ENCODE measurements around the gene INMT.

The INMT gene

GRCh38 chr7:30750010-30750409 lies 1.9 kb upstream of the INMT start:
- no peaks in the 10 kb centered on the region for H3K36me3 ChIP-seq
- no peak overlapping the region for H3K4me3 ChIP-seq (ENCODE audit: low read depth, low read length)
- H3K4me1 ChIP-seq, result no peaks in the 10 kb centered on the region; the same call in 1 of the 2 replicates
- TF ChIP-seq CTCF (IDR thresholded peaks at IDR 0.05; ENCODE audit: low read depth, low read length), result no peak
- DNase-seq, result no peak
- H3K27me3 ChIP-seq, result no peaks in the 10 kb centered on the region
- H3K9me3 ChIP-seq, result no peaks in the 10 kb centered on the region

GRCh38 chr7:30750683-30751650 lies 968 bp upstream of the INMT start:
- H3K4me3 ChIP-seq (ENCODE audit: low read depth, low read length), result no peak overlapping the region
- no peaks in the 10 kb centered on the region for H3K9me3 ChIP-seq
- no peaks in the 10 kb centered on the region for H3K36me3 ChIP-seq
- H3K27me3 ChIP-seq, result no peaks in the 10 kb centered on the region
- TF ChIP-seq CTCF (IDR thresholded peaks at IDR 0.05; ENCODE audit: low read depth, low read length), result no peak
- no peak for DNase-seq
- peaks cover 5% of the 10 kb centered on the region for H3K4me1 ChIP-seq

GRCh38 chr7:30752484-30752883 lies 549 bp downstream of the INMT start:
- peaks cover 10% of the 10 kb centered on the region for H3K4me1 ChIP-seq
- no peaks in the 10 kb centered on the region for H3K27me3 ChIP-seq
- DNase-seq, result no peak
- H3K4me3 ChIP-seq (ENCODE audit: low read depth, low read length), result no peak overlapping the region
- TF ChIP-seq CTCF (IDR thresholded peaks at IDR 0.05; ENCODE audit: low read depth, low read length), result no peak
- no peaks in the 10 kb centered on the region for H3K9me3 ChIP-seq
- H3K36me3 ChIP-seq, result no peaks in the 10 kb centered on the region

- no peak for TF ChIP-seq CTCF (IDR thresholded peaks at IDR 0.05; ENCODE audit: low read depth, low read length)
- H3K4me3 ChIP-seq (ENCODE audit: low read depth, low read length), result no peak overlapping the region
- no peaks in the 10 kb centered on the region for H3K27me3 ChIP-seq
- H3K4me1 ChIP-seq, result peaks cover 13% of the 10 kb centered on the region
- H3K36me3 ChIP-seq, result no peaks in the 10 kb centered on the region
- no peaks in the 10 kb centered on the region for H3K9me3 ChIP-seq
- DNase-seq, result no peak
These were observed 1.0 kb downstream of the INMT start for GRCh38 chr7:30752979-30753378.

GRCh38 chr7:30754315-30754877 lies 2.5 kb downstream of the INMT start:
- no peak for DNase-seq
- no peaks in the 10 kb centered on the region for H3K27me3 ChIP-seq
- H3K4me1 ChIP-seq, result peaks cover 13% of the 10 kb centered on the region
- H3K9me3 ChIP-seq, result no peaks in the 10 kb centered on the region
- H3K36me3 ChIP-seq, result no peaks in the 10 kb centered on the region
- TF ChIP-seq CTCF (IDR thresholded peaks at IDR 0.05; ENCODE audit: low read depth, low read length), result no peak
- no peak overlapping the region for H3K4me3 ChIP-seq (ENCODE audit: low read depth, low read length)
